ENCODE measurements around the gene CPB2.

Gene CPB2

DNA sequence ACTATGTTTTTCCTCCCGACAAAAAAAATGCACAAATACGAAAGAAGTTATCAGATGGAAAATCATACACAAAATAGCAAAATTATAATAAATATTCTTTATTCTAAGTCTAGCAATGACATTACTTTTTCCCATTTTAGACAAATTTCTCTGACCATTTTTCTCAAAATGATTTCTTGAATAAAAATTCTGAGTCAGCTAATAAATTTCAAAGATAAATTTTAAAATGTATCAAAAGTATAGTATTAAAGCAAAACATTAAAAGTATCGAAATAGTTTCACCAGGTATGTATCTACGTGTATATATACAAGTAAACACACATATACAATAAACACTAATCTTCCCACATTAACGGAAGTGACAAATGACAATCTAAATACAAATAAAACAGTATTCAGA is 61.2 kb downstream of the CPB2 start:
- no peak for DNase-seq

DNA sequence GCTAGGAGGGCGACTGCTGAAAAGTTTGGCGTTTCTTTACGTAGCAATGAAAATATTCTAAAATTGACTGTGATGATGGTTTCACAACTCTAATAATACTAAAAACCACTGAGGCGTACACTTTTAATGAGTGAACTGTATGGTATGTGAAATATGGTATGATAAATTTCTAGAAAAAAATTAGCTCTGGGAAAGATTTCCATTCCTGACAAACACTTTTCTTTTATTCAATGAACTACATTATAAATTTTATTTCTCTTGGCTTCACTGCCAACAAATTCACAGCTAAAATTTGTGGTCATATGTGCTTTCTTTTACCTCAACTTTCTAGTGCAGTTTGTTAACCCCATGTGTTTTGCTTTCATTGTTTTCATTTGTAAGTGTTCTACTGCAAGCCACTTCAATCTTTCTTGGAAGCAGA is 63.4 kb downstream of the CPB2 start:
- DNase-seq: no peak

DNA sequence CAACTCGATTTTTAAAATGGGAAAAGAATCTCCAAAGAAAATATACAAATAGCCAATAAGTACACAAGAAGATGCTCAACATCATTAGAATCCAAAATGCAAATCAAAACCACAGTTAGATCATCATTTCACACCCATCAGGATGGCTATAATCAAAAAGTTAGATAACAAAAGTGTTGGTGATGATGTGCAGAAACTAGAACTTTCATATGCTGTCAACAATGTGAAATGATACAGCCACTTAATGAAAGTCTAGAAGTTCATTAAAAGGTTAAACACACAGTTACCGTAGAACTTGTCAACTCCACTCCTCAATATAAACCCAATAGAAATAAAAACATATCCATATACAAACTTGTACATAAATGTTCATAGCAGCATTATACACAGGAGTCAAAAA is 64.1 kb downstream of the CPB2 start:
- DNase-seq: no peak

DNA sequence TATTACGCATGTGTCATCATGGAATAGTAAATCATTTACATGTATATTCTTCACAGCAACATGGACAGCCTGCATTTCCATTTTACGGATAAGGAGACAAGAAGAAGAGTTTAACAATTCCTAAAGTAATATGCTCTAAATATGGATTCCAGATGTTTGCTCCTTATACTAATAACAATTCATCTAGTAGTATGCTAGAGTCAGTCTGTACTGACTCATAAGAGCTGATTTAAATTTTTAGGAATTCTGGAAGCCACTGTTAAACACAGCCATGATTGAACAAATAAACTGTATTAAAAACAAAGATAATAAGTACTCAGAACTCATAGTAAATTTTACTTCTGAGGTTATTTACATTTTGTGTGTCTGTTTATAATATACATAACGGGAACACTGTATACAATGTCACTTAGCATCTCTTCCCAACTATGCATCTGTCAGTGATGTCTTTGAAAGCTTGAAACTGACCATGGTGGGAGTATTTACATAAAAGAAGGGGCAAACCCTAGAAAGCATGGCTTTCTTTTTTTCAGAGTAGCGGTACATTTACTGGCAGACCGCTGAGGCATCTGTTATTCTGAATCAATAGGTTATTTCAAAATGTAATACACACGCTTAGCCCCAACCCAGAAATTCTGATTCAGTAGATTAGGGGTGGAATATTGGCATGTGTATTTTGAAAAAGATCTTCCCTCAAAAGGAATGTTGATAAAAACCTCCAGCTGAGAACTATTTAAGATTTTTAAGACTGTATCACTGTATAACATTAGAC is 65.2 kb downstream of the CPB2 start:
- no peak for DNase-seq

DNA sequence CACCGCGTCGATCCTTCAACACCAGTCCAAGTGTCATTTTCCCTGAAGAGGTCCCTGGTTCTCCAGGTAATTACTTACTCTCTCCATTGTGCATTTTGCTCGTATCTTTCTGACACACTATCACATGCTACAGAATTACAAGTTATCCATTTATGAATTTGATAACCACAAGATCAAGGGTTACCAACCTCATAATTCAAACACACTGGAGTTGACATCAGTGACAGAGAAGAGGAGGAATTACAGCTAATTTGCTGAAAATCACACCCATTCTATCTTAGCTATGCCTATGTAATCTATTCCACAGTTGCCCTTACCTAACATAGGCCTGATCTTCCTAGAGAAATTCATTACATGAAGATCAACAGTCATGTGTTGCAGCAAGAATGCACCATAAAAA is 66.5 kb downstream of the CPB2 start:
- no peak for DNase-seq

DNA sequence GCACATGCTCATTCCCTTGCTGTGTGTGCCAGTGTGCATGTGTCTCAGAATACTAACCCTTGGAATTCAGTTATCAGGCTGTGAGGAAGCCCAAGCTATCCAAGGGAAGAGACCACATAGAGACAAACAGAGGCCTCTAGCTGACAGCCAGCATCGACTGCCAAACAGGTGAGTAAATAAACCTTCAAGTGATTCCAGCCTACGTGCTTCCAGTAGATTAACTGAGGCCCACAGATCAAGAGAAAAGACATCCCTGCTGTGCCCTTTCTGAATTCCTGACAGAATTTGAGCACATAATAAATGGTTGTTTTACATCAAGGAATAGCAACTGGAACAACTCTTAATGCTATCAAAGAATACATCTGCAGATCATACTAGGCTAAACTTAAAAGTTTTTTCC is 69.8 kb downstream of the CPB2 start:
- DNase-seq: no peak

DNA sequence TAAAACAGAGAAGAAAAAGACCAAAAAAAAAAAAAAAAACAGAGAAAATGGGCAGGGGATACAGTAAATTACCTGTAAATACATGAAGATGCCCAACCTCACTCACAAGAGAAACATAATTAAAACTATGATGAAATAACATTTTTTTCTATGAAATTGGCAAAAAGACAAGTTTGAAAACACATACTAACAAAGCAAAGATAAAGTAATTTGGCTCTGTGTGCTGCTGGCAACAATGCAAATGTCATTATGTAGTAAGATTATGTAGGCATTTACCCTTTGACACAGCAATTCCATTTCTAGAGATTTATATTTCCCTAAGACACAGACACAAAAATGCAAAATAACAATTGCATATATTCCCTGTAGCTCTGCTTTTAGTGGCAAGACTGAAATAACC is 72.5 kb downstream of the CPB2 start:
- no peak for DNase-seq

DNA sequence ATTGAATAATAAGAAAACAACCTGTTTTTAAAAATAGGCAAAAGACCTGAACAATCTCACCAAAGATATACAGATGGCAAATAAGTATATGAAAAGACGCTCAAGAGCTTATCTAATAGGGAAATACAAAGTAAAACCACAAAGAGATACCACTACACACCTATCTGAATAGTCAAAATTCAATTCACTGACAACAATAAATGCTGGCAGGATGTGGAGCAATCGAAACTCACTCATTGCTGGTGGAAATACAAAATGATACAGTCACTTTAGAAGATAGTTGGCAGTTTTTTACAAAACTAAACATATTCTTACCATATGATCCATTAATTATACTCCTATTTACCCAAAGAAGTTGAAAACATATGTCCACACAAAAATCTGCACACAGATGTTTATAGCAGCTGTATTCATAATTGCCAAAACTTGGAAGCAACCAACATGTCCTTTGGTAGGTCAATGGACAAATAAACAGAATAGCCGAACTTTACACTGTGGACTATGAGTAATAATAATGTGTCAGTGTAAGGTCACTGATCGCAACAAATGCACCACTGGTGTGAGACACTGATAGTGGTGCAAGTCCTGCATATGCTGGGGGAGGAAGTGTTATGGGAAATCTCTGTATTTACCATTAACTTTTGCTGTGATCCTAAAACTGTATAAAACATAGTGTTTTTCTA is 73.1 kb downstream of the CPB2 start:
- DNase-seq: no peak

DNA sequence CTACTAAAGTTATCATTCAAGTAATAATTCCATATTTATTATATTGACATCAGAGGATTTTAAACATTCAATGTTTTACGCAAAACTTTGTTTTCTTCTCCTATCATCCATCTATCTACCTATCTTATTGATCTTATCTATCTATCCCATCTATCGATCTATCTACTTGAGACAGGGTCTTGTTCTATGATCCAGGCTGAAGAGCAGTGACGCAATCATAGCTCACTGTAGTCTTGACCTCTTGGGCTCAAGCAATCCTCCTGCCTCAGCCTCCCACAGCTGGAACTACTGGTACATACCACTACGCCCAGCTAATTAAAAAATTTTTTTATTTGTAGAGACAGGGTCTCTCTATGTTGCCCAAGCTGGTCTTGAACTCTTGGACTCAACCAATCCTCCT is 79.7 kb downstream of the CPB2 start:
- no peak for DNase-seq

DNA sequence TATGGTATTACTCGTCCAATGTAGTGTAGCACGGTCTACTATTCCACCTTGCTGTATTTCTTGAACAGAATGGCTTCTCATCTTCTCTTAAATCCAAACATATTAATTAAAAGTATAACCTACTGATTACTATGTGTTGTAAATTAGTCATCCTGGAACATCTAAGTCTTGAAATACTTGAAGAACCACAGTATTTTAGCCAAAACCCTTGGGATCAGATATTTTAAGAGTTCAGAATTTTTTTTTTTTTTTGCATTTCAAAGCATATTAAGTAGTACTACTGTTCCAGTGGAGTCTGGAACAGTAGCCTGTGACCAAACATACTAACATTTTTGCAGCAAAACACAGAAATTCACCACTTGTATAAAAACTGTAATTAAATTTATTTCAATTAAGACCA is 82.4 kb downstream of the CPB2 start:
- DNase-seq: no peak

DNA sequence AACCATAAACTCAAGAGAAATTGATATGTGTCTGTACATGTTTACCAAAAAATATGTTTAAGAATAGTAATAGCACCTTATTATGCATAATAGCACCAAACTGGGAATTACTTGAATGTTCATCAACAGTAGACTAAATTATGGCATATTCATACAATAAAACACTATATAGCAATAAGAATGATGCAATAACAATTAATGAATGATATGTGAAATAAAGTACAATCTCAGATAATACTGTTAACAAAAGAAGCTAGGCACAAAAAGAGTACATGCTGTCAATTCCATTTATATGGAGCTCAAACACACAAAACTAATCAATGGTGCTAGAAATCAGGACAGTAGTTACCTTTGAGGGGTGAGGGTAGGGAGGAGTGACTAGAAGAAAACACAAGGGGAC is 88.6 kb downstream of the CPB2 start:
- DNase-seq: no peak

DNA sequence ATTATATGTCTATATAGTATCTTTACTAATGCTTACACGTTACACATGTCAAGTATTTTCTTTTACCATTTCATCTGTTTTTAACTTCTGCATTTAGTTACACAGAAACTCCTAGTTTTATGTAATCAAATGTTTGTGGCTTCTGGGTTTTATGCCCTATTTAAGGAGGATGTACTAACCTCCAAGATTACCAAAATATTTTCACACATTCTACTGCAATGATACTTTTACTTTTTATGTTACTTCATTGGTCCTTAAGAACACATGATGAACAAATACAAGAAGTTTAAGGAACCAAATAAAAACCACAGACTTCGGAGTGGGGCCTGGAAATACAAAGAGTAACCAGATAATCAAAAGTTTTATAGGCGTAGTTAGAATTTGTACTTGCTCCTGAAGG is 89.5 kb downstream of the CPB2 start:
- DNase-seq: no peak

DNA sequence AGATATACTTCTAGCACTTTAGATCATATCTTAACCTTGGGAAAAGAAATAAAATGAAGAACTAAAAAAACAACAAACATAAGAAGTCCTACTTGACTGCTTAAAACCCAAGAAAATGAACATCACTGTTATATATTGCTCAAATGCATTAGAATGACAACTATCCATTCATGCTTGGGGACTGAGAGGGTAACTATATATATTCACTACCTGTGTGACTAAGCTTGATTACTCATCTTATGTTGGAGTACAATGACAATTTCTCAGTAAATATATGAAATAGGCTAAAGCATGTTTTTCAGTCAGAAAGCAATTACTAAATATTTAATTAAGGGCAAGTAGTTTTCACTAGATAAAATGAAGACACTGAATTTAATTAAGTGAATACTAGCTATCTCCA is 92.4 kb downstream of the CPB2 start:
- DNase-seq: no peak

DNA sequence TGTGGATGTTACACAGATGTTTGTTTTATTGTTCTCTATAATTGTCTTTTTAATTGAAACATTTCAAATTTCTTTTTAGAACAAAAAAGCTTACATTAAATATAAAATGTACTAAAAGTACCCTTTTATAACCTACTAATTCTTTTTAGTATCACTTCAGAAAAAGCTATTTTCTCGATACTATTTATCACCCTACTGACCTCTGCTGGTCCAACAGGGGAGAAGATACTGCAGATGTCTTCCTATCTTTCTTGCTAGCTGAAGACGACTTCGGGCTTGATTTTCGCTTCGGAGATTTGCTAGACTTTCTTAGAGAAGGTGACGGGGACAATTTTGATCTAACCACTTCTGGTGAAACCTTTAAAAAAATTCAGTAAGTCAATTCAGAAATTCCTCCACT is 94.7 kb downstream of the CPB2 start:
- DNase-seq: no peak

DNA sequence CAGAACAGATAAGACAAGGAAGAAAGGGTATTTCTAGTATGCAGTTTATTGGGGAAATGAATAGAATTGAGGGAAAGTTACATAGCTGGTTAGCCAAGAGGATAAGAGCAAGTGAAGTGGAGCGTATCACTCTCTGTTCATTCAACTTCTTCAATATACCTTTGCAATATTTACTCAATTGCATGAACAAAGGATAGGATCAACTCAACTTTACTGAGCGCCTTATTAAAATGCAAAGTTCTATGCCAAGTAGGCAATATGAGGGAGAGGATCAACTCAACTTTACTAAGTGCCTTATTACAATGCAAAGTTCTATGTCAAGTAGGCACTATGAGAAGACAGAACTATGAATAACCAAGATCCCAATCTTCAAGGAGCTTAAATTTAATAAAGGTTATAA is 96.2 kb downstream of the CPB2 start:
- DNase-seq: no peak

DNA sequence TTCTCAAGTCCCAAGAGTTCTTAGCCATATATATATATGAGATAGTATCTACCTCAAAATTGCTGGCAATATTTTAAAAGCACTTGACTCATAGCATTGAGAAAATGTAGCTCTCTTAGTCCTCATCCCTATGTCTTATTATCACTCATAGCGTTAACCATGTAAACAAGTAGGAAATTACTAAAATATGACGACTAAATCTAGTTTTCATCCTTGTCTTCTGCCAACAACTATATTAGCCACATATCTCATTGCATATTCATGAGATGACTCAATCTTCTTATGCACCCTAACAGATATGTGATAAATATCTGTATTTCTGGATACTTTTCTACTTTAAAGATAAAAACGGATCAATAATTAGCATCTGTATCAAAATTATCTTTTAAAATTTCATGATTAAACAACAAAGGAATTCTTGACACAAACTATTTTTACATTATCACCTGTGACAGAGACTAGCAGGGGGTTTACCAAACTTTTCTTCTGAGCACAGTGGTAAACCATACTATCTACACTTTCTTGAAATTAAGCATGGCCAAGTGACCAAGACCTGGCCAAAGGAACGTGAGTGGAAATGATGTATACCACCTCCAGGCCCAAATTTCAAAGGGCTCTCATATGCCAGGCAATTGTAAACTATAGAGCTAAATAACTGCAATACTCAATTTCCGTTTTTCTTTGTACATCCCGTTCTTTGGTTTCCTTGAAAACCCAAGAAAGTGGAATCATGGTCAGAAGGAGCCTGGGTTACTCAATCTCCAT is 98.0 kb downstream of the CPB2 start:
- DNase-seq: no peak

DNA sequence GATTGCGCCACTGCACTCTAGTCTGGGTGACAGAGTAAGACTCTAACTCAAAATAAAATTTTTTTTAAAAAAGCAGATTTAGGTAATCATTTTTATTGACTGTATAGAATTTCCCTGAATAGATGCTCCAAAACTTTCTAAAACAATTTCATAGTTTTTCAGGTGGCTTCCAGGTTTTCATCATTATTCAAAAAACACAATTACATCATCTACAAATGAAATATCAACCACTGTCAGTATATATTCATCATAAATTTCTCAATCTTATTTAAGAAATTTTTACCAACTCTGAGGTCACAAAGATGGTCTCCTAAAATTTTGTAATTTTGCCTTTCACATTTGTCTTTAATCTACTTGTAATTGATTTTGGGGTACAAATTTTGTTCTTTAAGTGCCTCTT is 100.3 kb downstream of the CPB2 start:
- no peak for DNase-seq

Measured in CD4-positive, alpha-beta T cell treated with Interleukin-4 for 4 hours (primary cell).